Brain microvascular endothelial cell (primary cell): ENCODE results near the gene HCN4.

ENCODE experiments used
- DNase-seq: peaks from one replicate; pipeline ENCODE4 v3.0.0-alpha.2; 2020
- H3K27ac ChIP-seq: fragments of 250-450 bp; sonication (Bioruptor Pico); 2 replicates; pipeline ENCODE4 v1.5.1; 2020; ENCODE audit warnings: mild to moderate bottlenecking, moderate library complexity
- H3K27me3 ChIP-seq: fragments of 250-450 bp; sonication (Bioruptor Pico); replicated peaks from 2 replicates; pipeline ENCODE4 v1.5.1; 2020; ENCODE audit warnings: mild to moderate bottlenecking
- H3K36me3 ChIP-seq: fragments of 250-450 bp; sonication (Bioruptor Pico); replicated peaks from 2 replicates; pipeline ENCODE4 v1.5.1; 2020; ENCODE audit warnings: mild to moderate bottlenecking
- H3K4me3 ChIP-seq: 2 replicates; pipeline ENCODE4 v1.5.1; 2011; ENCODE audit warnings: low read depth, mild to moderate bottlenecking, control low read depth, low read length, moderate library complexity
- in situ Hi-C: cut with HindIII; loops from 2 replicates; pipeline ENCODE4 v1.10.0; 2017; ENCODE audit warnings: low sequenced_read_pairs, low pct_ligation_motif_present
- TF ChIP-seq, protein P1 (sequence below): IDR thresholded peaks from 2 replicates; pipeline ENCODE4 v1.5.1; 2011; ENCODE audit warnings: low read depth, mild to moderate bottlenecking, moderate library complexity, low read length, control low read depth, inconsistent platforms; ENCODE audit errors: missing control alignments

HCN4 gene

DNA sequence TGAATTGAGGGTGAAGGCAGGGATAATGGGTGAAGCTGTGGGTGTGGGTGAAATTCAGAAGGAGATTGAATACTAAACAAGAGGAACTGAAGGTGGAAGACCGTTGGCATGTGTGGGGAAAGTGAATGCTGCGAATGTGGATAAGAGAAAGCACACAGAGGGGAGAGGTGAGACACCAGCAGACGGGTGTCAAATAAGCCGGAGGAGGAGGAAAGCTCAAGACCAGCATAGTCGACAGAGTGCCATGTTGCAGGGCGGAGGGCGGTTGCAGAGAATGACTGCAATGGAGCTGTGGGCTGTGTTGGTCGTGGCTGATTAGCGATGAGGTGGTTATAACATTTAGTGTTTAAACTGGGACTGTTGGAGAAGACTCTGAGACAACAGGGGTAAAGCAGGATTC lies 16.4 kb upstream of the HCN4 start:
- Histone ChIP-seq H3K27me3 (no peaks in the 10 kb centered on the region), H3K36me3 (no peaks in the 10 kb centered on the region), H3K27ac (no peak overlapping the region), H3K4me3 (no peak overlapping the region)
- TF ChIP-seq, protein P1, sequence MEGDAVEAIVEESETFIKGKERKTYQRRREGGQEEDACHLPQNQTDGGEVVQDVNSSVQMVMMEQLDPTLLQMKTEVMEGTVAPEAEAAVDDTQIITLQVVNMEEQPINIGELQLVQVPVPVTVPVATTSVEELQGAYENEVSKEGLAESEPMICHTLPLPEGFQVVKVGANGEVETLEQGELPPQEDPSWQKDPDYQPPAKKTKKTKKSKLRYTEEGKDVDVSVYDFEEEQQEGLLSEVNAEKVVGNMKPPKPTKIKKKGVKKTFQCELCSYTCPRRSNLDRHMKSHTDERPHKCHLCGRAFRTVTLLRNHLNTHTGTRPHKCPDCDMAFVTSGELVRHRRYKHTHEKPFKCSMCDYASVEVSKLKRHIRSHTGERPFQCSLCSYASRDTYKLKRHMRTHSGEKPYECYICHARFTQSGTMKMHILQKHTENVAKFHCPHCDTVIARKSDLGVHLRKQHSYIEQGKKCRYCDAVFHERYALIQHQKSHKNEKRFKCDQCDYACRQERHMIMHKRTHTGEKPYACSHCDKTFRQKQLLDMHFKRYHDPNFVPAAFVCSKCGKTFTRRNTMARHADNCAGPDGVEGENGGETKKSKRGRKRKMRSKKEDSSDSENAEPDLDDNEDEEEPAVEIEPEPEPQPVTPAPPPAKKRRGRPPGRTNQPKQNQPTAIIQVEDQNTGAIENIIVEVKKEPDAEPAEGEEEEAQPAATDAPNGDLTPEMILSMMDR: no peak
- no peak for DNase-seq
- in situ Hi-C loops: no loop called here

GRCh38 chr15:73383310-73384189 lies 14.8 kb upstream of the HCN4 start:
- Histone ChIP-seq H3K27me3 (no peaks in the 10 kb centered on the region), H3K27ac (no peak overlapping the region), H3K36me3 (no peaks in the 10 kb centered on the region), H3K4me3 (no peak overlapping the region)
- no peak for DNase-seq
- TF ChIP-seq, protein P1: no peak
- in situ Hi-C loops: no loop called here

DNA sequence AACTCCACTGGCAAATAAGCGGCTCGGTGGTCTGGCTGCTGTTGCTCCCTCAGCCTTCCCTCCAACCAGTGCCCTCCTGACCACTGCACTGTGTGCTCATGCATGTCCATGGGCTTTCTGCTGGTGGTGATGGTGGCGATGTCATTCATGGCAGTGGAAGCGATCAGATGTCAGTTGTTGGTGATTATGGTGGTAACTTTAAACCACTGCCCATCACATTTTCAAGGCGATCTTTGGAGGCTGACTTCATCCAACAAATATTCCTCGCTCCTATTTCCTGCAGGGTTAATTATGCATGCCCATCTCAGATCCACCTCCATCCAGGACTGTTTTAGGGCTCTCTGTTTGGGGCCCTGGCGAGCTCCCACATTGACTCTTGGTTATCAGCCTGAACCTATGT lies 13.4 kb upstream of the HCN4 start:
- in situ Hi-C loops: no loop called here
- no peak for DNase-seq
- TF ChIP-seq, protein P1: no peak
- H3K27ac ChIP-seq: no peak overlapping the region
- no peaks in the 10 kb centered on the region for H3K36me3 ChIP-seq
- H3K27me3 ChIP-seq: no peaks in the 10 kb centered on the region
- H3K4me3 ChIP-seq: no peak overlapping the region

- Histone ChIP-seq H3K4me3 (no peak overlapping the region), H3K27me3 (peaks cover under 1% of the 10 kb centered on the region), H3K36me3 (no peaks in the 10 kb centered on the region), H3K27ac (no peak overlapping the region)
- in situ Hi-C loops: no loop called here
- TF ChIP-seq, protein P1: no peak
- no peak for DNase-seq
These were observed 11.9 kb upstream of the HCN4 start for GRCh38 chr15:73380661-73381060.

DNA sequence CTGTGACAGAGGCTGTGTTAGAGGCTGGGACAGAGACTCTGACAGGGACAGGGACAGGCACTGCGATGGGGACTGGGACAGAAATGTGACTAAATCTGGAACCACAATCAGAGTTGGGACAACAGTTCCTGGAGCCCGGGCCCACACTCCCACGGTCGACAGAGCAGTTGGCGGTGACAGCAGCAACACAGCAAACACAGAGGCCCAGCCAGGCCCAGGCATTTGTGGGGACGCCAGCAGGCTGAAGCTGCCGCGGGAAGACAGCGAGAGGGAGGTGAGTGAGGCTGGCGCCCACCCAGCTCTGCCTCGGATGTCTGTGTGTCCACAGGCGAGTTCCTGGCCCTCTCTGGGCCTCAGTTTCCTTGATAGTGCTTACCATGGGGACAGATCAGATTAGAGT lies 9.3 kb upstream of the HCN4 start:
- H3K27ac ChIP-seq: no peak overlapping the region
- DNase-seq: no peak
- peaks cover 1% of the 10 kb centered on the region for H3K27me3 ChIP-seq

More for the DNA sequence above, 9.3 kb upstream of the HCN4 start:
- TF ChIP-seq, protein P1: no peak
- H3K36me3 ChIP-seq: no peaks in the 10 kb centered on the region
- no peak overlapping the region for H3K4me3 ChIP-seq
- in situ Hi-C loops: no loop called here
